ENCODE results near the gene SRSF6.
"Not testable (repeated sequence)": the region's sequence is repeated elsewhere in the genome, so short reads cannot be mapped to it uniquely, and the experiment has no call there.

- not testable (repeated sequence) for TF ChIP-seq RCOR1 (IDR thresholded peaks at IDR 0.05; ENCODE audit: insufficient replicate concordance, low read length); RFX5 (IDR thresholded peaks at IDR 0.05; ENCODE audit: low read depth, low read length); CTCF (conservative IDR thresholded peaks at IDR 0.05; ENCODE audit: low read depth, low read length); POLR2A (IDR thresholded peaks at IDR 0.05; ENCODE audit: low read depth, low read length); SMC3 (IDR thresholded peaks at IDR 0.05; ENCODE audit: low read depth, low read length); MXI1 (IDR thresholded peaks at IDR 0.05; ENCODE audit: borderline replicate concordance, low read depth, low read length); USF2 (IDR thresholded peaks at IDR 0.05; ENCODE audit: low read depth, low read length); RAD21 (IDR thresholded peaks at IDR 0.05; ENCODE audit: low read length); CEBPB (IDR thresholded peaks at IDR 0.05; ENCODE audit: low read depth, low read length); MAFK (IDR thresholded peaks at IDR 0.05; ENCODE audit: low read depth, low read length); CHD1 (IDR thresholded peaks at IDR 0.05; ENCODE audit: low read depth, low read length)
Measured at GRCh38 chr20:43456252-43456651, 1.4 kb upstream of the SRSF6 start.
